HepG2 (cell line): ENCODE results near the gene SLC25A28. TPM values are rescaled to one million over a fixed set of nuclear protein-coding genes. Genes with fewer than 3 reads are reported as not detected.

Experiments
- FOSL1 ChIP-seq: sonication (generic); formaldehyde crosslinking; IDR thresholded peaks from 2 replicates; pipeline ENCODE4 v1.9.0; 2021; ENCODE audit warnings: missing genetic modification reagents, borderline replicate concordance
- NRL ChIP-seq: sonication (generic); formaldehyde crosslinking; IDR thresholded peaks from 2 replicates; pipeline ENCODE4 v1.5.0; 2020; ENCODE audit warnings: missing genetic modification reagents, mild to moderate bottlenecking, moderate library complexity, borderline replicate concordance
- PCBP1 ChIP-seq: fragments of 200-400 bp; formaldehyde crosslinking; IDR thresholded peaks from 2 replicates; pipeline ENCODE4 v1.6.1; 2017; ENCODE audit warnings: mild to moderate bottlenecking, low read depth, low read length, borderline replicate concordance
- RFXAP ChIP-seq: sonication (generic); formaldehyde crosslinking; IDR thresholded peaks from 2 replicates; pipeline ENCODE4 v1.4.0; 2020; ENCODE audit warnings: missing genetic modification reagents, borderline replicate concordance
- RNF219 ChIP-seq: sonication (generic); formaldehyde crosslinking; IDR thresholded peaks from 2 replicates; pipeline ENCODE4 v1.5.0; 2020; ENCODE audit warnings: mild to moderate bottlenecking, missing genetic modification reagents
- TBX3 ChIP-seq: fragments of 450-650 bp; IDR thresholded peaks from 2 replicates; pipeline ENCODE4 v1.6.1; 2017; ENCODE audit warnings: antibody characterized with exemption, mild to moderate bottlenecking, inconsistent platforms, borderline replicate concordance
- TEAD3 ChIP-seq: optimal IDR thresholded peaks from 2 replicates; pipeline ENCODE3; 2016; ENCODE audit warnings: borderline replicate concordance
- TFDP1 ChIP-seq: IDR thresholded peaks from 2 replicates; pipeline ENCODE4 v1.6.1; 2016; ENCODE audit warnings: missing compliant biosample characterization, missing genetic modification reagents, borderline replicate concordance
- TMF1 ChIP-seq: sonication (generic); formaldehyde crosslinking; IDR thresholded peaks from 2 replicates; pipeline ENCODE4 v1.8.1; 2022; ENCODE audit warnings: low read depth, missing genetic modification reagents
- TP53 ChIP-seq: sonication (generic); formaldehyde crosslinking; conservative IDR thresholded peaks from 2 replicates; pipeline ENCODE4 v1.4.0; 2020; ENCODE audit warnings: missing genetic modification reagents
- ZBTB25 ChIP-seq: IDR thresholded peaks from 2 replicates; pipeline ENCODE4 v1.6.1; 2018; ENCODE audit warnings: missing genetic modification reagents
- ZFX ChIP-seq: sonication (generic); formaldehyde crosslinking; IDR thresholded peaks from 2 replicates; pipeline ENCODE4 v1.4.0; 2020; ENCODE audit warnings: mild to moderate bottlenecking, low read depth, missing genetic modification reagents, moderate library complexity
- ZIK1 ChIP-seq: sonication (generic); formaldehyde crosslinking; IDR thresholded peaks from 2 replicates; pipeline ENCODE4 v1.5.0; 2020; ENCODE audit warnings: mild to moderate bottlenecking, low read depth, missing genetic modification reagents, borderline replicate concordance
- ZNF121 ChIP-seq: sonication (generic); formaldehyde crosslinking; IDR thresholded peaks from 2 replicates; pipeline ENCODE4 v1.5.0; 2020; ENCODE audit warnings: mild to moderate bottlenecking, missing genetic modification reagents
- ZNF142 ChIP-seq: sonication (generic); formaldehyde crosslinking; IDR thresholded peaks from 2 replicates; pipeline ENCODE4 v1.4.0; 2020; ENCODE audit warnings: missing genetic modification reagents
- ZNF543 ChIP-seq: sonication (generic); formaldehyde crosslinking; IDR thresholded peaks from 2 replicates; pipeline ENCODE4 v1.4.0; 2020; ENCODE audit warnings: mild to moderate bottlenecking, missing genetic modification reagents
- ZNF564 ChIP-seq: sonication (generic); formaldehyde crosslinking; IDR thresholded peaks from 2 replicates; pipeline ENCODE4 v1.8.1; 2023; ENCODE audit warnings: mild to moderate bottlenecking, missing genetic modification reagents
- ZNF773 ChIP-seq: sonication (generic); formaldehyde crosslinking; IDR thresholded peaks from 2 replicates; pipeline ENCODE4 v1.4.0; 2020; ENCODE audit warnings: missing genetic modification reagents, borderline replicate concordance
- polyA plus RNA-seq, 8 experiments: library from polyadenylated mRNA; depleted of rRNA in 3 of 8; stranded (reverse) in 7 of 8; unstranded in 1 of 8; fragments of >200 nt; fragmentation: Illumina TruSeq in 4 of 8; extraction: Trizol in 4 of 8; gene quantifications; 2 replicates each; pipeline versions ENCODE4 v1.2.1 to v1.2.3, GENCODE V29; 2011 to 2016; ENCODE audit warnings: low read depth in 4 of 8, missing spikeins in 1 of 8, mixed read lengths in 1 of 8; ENCODE audit not compliant: insufficient read depth in 1 of 8
- total RNA-seq, 5 experiments: library from RNA; depleted of rRNA; stranded (reverse); fragments of >200 nt; fragmentation: Illumina TruSeq; extraction: Trizol; gene quantifications; 2 replicates each; pipeline ENCODE4 v1.2.3, GENCODE V29; 2016; ENCODE audit warnings: low read depth in 1 of 5

Gene SLC25A28
- total and polyA plus RNA-seq, 2 of the 13 experiments (the other 11 are each of a cell fraction or from before 2014, with no cell fraction given): 15.2 to 41.0 TPM

DNA sequence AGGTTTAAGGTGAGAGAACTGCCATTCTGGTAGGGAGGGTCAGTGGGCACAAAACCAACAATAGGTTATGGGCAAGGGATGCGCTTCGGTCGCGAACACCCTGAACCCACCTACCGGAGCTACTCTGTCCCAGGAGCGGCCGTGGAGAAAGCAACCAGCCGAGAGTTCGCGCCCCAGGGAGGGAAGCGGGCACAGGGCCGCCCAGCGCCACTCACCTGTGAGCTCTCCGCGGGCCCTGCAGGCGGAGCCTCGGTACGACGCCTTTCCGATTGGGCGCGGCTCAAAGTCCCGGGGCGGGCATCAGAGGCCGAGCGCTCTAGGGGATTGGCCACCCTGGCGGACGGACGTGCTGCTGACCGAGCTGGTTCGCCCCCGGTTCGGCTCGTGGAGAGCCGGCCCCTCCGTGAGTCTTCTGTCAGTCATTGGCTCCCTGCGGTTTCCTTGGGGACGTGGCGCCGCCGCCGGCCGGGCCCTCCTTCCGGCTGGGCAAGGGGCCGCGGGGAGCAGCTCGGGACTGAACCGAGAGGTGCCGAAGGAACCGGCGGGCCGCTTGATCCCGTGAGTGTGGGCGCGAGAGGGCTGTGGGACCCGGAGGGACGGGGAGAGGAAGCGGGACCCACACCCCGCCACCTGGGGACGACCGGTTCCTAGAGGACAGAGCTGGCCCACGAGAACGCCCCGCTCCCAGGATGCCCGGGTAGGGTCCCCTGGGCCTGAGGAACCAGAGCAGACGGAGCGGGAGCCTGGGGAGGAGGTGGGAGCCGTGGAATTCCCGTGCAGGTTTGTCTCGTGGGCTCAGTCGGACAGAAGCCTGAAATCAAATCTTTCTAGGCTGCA is 39.0 kb upstream of the SLC25A28 start, which contains the start of gene ENTPD7 (continued):
- TF ChIP-seq RNF219 (CRISPR knock-in tag) (no peak), TP53 (CRISPR knock-in tag) (no peak), ZBTB25 (CRISPR knock-in tag) (no peak), TBX3 (no peak), TEAD3 (CRISPR knock-in tag) (peak; percentile 8), ZNF543 (CRISPR knock-in tag) (peak; percentile 67; the same call in 1 of the 2 replicates), ZIK1 (CRISPR knock-in tag) (no peak), FOSL1 (CRISPR knock-in tag) (0 out of 2 replicates have a peak, but pooled peaks have one; percentile 18), TFDP1 (CRISPR knock-in tag) (peak; percentile 62; the same call in 1 of the 2 replicates), PCBP1 (0 out of 2 replicates have a peak, but pooled peaks have one; percentile 25), ZNF121 (CRISPR knock-in tag) (peak; percentile 72; the same call in 1 of the 2 replicates), ZFX (CRISPR knock-in tag) (peak; percentile 80), RFXAP (CRISPR knock-in tag) (no peak; the same call in 1 of the 2 replicates), ZNF142 (CRISPR knock-in tag) (no peak), NRL (peak; percentile 18; the same call in 1 of the 2 replicates), TMF1 (CRISPR knock-in tag) (peak; percentile 82; the same call in 1 of the 2 replicates), ZNF773 (no peak), ZNF564 (CRISPR knock-in tag) (peak; percentile 64; the same call in 1 of the 2 replicates)
